Mammary epithelial cell (primary cell): ENCODE measurements around the gene STARD8.
A peak's percentile ranks its signal among the peaks of the same experiment; 100 is the strongest.

ENCODE experiments used
- EZH2 ChIP-seq: IDR thresholded peaks from 2 replicates; pipeline ENCODE4 v1.6.1; 2012; ENCODE audit warnings: low read length, inconsistent platforms, borderline replicate concordance
- TF ChIP-seq, protein P1 (sequence below), 2 donors: IDR thresholded peaks in 1 of 2; conservative IDR thresholded peaks in 1 of 2; 2 replicates each; pipeline ENCODE4 v1.5.1; 2011 to 2012; ENCODE audit warnings: inconsistent platforms in 2 of 2, low read length in 2 of 2, mild to moderate bottlenecking in 2 of 2, control low read depth in 1 of 2, low read depth in 1 of 2; ENCODE audit not compliant: insufficient read depth in 1 of 2; ENCODE audit errors: extremely low read depth in 1 of 2

DNA sequence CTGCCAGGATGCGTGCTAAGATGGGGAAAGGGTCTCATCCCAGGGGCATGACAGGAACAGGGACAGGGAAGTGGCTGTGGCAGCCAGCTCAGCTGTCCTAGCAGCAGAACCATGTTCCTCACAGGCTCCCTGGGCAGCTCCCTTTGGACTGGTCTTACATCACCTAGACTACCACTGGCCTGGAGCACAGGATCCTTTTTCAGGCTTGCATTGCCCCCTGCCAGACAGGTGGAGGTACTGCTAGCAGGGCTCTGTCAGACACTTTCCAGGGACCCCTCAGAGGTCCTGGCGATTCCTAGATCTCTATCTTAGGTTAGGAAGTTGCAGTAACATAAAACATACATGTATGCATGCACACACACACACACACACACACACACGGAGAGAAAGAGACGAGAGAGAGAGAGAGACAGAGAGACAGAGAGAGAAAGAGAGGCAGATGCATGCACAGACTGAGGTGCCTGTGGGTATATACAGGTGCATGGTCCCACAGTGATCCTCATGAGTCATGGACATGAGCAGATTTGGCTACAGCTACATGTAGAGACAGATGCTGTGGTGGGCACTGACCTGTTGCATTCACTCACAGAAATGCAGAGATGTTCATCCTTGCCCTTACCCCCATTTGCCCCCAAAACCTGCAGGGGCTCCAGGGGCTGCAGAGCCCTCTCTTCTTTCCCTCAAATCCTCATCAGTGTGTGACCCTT, 63.6 kb downstream of the STARD8 start:
- TF ChIP-seq EZH2 = no peak
- TF ChIP-seq, protein P1, sequence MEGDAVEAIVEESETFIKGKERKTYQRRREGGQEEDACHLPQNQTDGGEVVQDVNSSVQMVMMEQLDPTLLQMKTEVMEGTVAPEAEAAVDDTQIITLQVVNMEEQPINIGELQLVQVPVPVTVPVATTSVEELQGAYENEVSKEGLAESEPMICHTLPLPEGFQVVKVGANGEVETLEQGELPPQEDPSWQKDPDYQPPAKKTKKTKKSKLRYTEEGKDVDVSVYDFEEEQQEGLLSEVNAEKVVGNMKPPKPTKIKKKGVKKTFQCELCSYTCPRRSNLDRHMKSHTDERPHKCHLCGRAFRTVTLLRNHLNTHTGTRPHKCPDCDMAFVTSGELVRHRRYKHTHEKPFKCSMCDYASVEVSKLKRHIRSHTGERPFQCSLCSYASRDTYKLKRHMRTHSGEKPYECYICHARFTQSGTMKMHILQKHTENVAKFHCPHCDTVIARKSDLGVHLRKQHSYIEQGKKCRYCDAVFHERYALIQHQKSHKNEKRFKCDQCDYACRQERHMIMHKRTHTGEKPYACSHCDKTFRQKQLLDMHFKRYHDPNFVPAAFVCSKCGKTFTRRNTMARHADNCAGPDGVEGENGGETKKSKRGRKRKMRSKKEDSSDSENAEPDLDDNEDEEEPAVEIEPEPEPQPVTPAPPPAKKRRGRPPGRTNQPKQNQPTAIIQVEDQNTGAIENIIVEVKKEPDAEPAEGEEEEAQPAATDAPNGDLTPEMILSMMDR (conservative IDR thresholded peaks at IDR 0.05 in 1 of 2, IDR thresholded peaks at IDR 0.05 in 1 of 2; ENCODE audit: extremely low read depth in 1 of 2, insufficient read depth in 1 of 2, low read depth in 1 of 2, low read length in 2 of 2) = peak; percentile 61 to 75
